Heart right ventricle (tissue), 16 donors: ENCODE measurements around the gene TGIF2. TPM values are rescaled to one million over a fixed set of nuclear protein-coding genes. Genes with fewer than 3 reads are reported as not detected.

Experiments
- ATAC-seq, 8 donors: fragments of 200-7000 bp; cut with Tn5 transposase; one replicate each; pipeline ENCODE4 v1.9.1; 2020; ENCODE audit warnings: mild to moderate bottlenecking in 8 of 8, moderate library complexity in 8 of 8, moderate number of reproducible peaks in 1 of 8
- DNase-seq, 2 donors: peaks; one replicate each; pipeline ENCODE4 v3.0.0-alpha.2; 2020
- H3K27ac ChIP-seq, 10 donors: fragments of 200-600 bp; sonication (generic) in 2 of 10; one replicate each; pipeline versions ENCODE4 v1.5.0 to v1.8.0; 2020 to 2022; ENCODE audit warnings: mild to moderate bottlenecking in 3 of 10
- H3K27me3 ChIP-seq, 7 donors: fragments of 200-600 bp; one replicate each; pipeline ENCODE4 v1.8.0; 2021 to 2022; ENCODE audit warnings: mild to moderate bottlenecking in 2 of 7
- H3K36me3 ChIP-seq, 9 donors: fragments of 200-600 bp; sonication (generic) in 1 of 9; one replicate each; pipeline versions ENCODE4 v1.5.0 to v1.8.0; 2020 to 2022; ENCODE audit warnings: mild to moderate bottlenecking in 2 of 9
- H3K4me1 ChIP-seq, 9 donors: fragments of 200-600 bp; sonication (generic) in 1 of 9; one replicate each; pipeline versions ENCODE4 v1.5.0 to v1.8.0; 2020 to 2022; ENCODE audit warnings: mild to moderate bottlenecking in 4 of 9
- H3K4me3 ChIP-seq, 10 donors: fragments of 200-600 bp; sonication (generic) in 2 of 10; one replicate each; pipeline versions ENCODE4 v1.5.0 to v1.8.0; 2020 to 2022; ENCODE audit warnings: mild to moderate bottlenecking in 7 of 10, moderate library complexity in 2 of 10
- H3K9me3 ChIP-seq, 11 donors: fragments of 200-600 bp in 10 of 11; sonication (generic) in 2 of 11; one replicate each; pipeline versions ENCODE4 v1.5.0 to v1.8.0; 2013 to 2022; ENCODE audit warnings: mild to moderate bottlenecking in 2 of 11, control low read depth in 1 of 11, moderate library complexity in 1 of 11
- CTCF ChIP-seq, 9 donors: fragments of 200-600 bp; sonication (generic) in 2 of 9; IDR thresholded peaks; one replicate each; pipeline versions ENCODE4 v1.5.0 to v1.8.0; 2021 to 2022; ENCODE audit warnings: antibody characterized with exemption in 9 of 9, mild to moderate bottlenecking in 5 of 9, moderate library complexity in 1 of 9
- WGBS, 2 donors: extraction: QIAGEN DNeasy Blood & Tissue Kit; methylation state at CpG; one replicate each; pipeline ENCODE4 v1.1.7; 2013; ENCODE audit warnings: inconsistent platforms in 1 of 2; 5-methylcytosine and 5-hydroxymethylcytosine counted together
- intact Hi-C, 10 donors: fragments of 100-400 bp; cut with DNase I; formaldehyde crosslinking; loops; one replicate each; pipeline versions ENCODE4 v1.11.1 to v1.14.2; 2022
- polyA plus RNA-seq, 2 donors: library from polyadenylated mRNA; stranded (reverse); fragments of 200-250 nt; gene quantifications; one replicate each; pipeline ENCODE4 v1.2.3, GENCODE V29; 2013
- total RNA-seq, 10 donors: library from RNA; stranded (reverse); fragmentation: NEBNext Ultra II Directional in 3 of 10; extraction: Animal tissue kit (Norgen Biotek cat#: 25700) in 3 of 10; gene quantifications; one replicate each; pipeline versions ENCODE4 v1.2.1 to v1.2.4, GENCODE V29; 2021 to 2023
- donor health status: Arrhythmogenic right ventricular cardiomyopathy.
- donor health status: ischemic (EF 13 %, LVEDD 7.1; RV severe dilation, severe dysfunction).
- donor health status: healthy with polysubstance abuse.
- donor health status: DM: no; HTN: yes; CAD: no.
- donor health status: DM: no; HTN: no; CAD: no.
- donor health status: ischemic (EF 25% LVEDD 6.9; RV normal size, moderate dysfunction).
- donor health status: ischemic (EF 25% LVEDD 5.7; RV mildly dilated, moderate dysfunction).
- donor health status: healthy.
- donor health status: DM: yes; HTN: yes; CAD: no.
- donor health status: Ischemic cardiomyopathy.
- donor health status: ischemic (EF 35%, LVEDD 5.7; RV mildly dilated, moderate dysfunction).
- donor health status: nonischemic (EF 11% LVEDD 7.7; RV severe dilation, severe dysfunction).
- donor health status: DM: yes; HTN: yes; CAD: no.
- donor health status: PGD.
- donor health status: ischemic (EF 29% LVEDD 5.4; RV normal size, mild dysfunction).
- donor health status: nonischemic (EF 23%, LVEDD 6.1; RV moderate dilation, normal function).

The TGIF2 gene
- total and polyA plus RNA-seq, 12 donors, result 2.9 to 13.8 (median 6.8) TPM

GRCh38 chr20:36532822-36533221 lies 40.6 kb upstream of the TGIF2 start:
- Histone ChIP-seq H3K4me1 (peaks cover 0 to 5% (median 0%) of the 10 kb centered on the region in 9 donors), H3K36me3 (peaks cover 0 to 13% (median 7%) of the 10 kb centered on the region in 9 donors), H3K27me3 (no peaks in the 10 kb centered on the region), H3K4me3 (no peak overlapping the region), H3K27ac (no peak overlapping the region), H3K9me3 (no peaks in the 10 kb centered on the region)
- WGBS, 2 donors, result 89 to 93% methylated on average over 3 of the region's 3 CpGs
- ATAC-seq (no peak), DNase-seq (no peak)
- intact Hi-C loops, result loop anchor here in 1 of 10 donors (10.0 kb wide), 1 partner anchor 58 kb away; no protein-coding TSS in a partner anchor
- no peak for TF ChIP-seq CTCF (IDR thresholded peaks at IDR 0.05)

- no peak for TF ChIP-seq CTCF (IDR thresholded peaks at IDR 0.05)
- Histone ChIP-seq H3K27ac (peak overlapping the region in 8 of 10 donors; percentile 15 to 99 (median 46)), H3K4me3 (no peak overlapping the region), H3K4me1 (peaks cover 3 to 43% (median 30%) of the 10 kb centered on the region in 9 donors), H3K27me3 (no peaks in the 10 kb centered on the region), H3K9me3 (no peaks in the 10 kb centered on the region), H3K36me3 (no peaks in the 10 kb centered on the region)
- ATAC-seq (no peak), DNase-seq (no peak)
- intact Hi-C loops, result loop anchor here in 1 of 10 donors (10.0 kb wide), 1 partner anchor 63 kb away; no protein-coding TSS in a partner anchor
- 66 to 69% methylated on average over 11 of the region's 11 CpGs for WGBS, 2 donors
Measured at GRCh38 chr20:36538026-36538722, 35.2 kb upstream of the TGIF2 start.

DNA sequence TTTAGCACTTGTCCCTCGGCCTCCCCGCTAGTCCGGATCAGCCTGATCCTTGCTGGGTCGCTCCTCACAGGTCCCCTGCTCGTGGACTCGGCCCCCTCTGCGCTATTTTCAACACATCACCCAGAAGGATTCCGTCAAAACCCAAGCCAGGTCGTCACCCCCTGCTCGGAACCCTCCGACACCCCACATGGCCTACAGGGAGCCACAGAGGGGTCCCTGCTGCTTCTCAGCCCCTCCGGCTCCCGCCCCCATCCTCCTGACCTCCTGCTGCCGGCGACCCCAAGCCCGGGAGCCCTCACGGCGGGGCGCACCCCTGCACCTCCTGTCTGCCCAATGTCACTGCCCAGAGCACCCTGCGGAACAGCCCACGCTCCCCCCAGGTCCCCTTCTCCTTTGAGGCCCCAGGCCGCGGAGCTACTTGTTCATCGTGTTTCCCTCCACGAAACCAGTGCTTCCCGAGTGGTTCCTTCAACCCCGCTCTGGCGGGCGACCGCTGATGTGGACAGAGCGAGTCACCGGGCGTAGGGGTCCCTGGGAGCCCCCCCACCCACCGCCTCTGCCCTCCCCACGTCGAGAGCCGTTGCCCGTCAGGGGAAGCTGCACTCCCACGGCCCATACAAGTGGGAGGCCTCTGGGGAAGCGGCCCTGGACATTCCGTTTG lies 32.7 kb upstream of the TGIF2 start:
- 22 to 28% methylated on average over 41 of the region's 41 CpGs for WGBS, 2 donors
- peak in 5 of 8 donors; percentile 0 to 5 (median 1) for ATAC-seq
- Histone ChIP-seq H3K27me3 (no peaks in the 10 kb centered on the region), H3K9me3 (no peaks in the 10 kb centered on the region), H3K36me3 (peaks cover 0 to 12% (median 10%) of the 10 kb centered on the region in 9 donors), H3K4me1 (peaks cover 8 to 68% (median 54%) of the 10 kb centered on the region in 9 donors), H3K27ac (peak overlapping the region; percentile 91 to 100 (median 98)), H3K4me3 (peak overlapping the region; percentile 75 to 99 (median 96))
- peak; percentile 31 to 32 for DNase-seq
- intact Hi-C loops, result loop anchor here in 7 of 10 donors (1.0 to 10.0 kb wide), 5 partner anchors 42 to 79 kb away; no protein-coding TSS in a partner anchor
- no peak for TF ChIP-seq CTCF (IDR thresholded peaks at IDR 0.05)

- peak in 1 of 9 donors; percentile 13 for TF ChIP-seq CTCF (IDR thresholded peaks at IDR 0.05)
- peak within 1 kb of the TSS; percentile 75 to 99 (median 96) for H3K4me3 ChIP-seq
- WGBS, 2 donors, result 1% methylated on average over 37 to 41 of the region's 41 CpGs
- H3K27ac ChIP-seq, result peak within 1 kb of the TSS; percentile 91 to 100 (median 98)
- intact Hi-C loops, result loop anchor here in 7 of 10 donors (1.0 to 10.0 kb wide), 5 partner anchors 42 to 80 kb away; no protein-coding TSS in a partner anchor
- ATAC-seq (peak; percentile 84 to 91 (median 86)), DNase-seq (peak; percentile 94)
- no peaks in the 10 kb centered on the region for H3K27me3 ChIP-seq
- peaks cover 0 to 18% (median 16%) of the 10 kb centered on the region in 9 donors for H3K36me3 ChIP-seq
- peaks cover 8 to 74% (median 55%) of the 10 kb centered on the region in 9 donors for H3K4me1 ChIP-seq
- no peaks in the 10 kb centered on the region for H3K9me3 ChIP-seq
Measured at GRCh38 chr20:36541227-36541767, 32.1 kb upstream of the TGIF2 start, which contains the start of gene MYL9. MYL9 (plus strand) TSS chr20:36541519; CDS start chr20:36544885, 3,366 bp downstream.
